ENCODE measurements around the gene ATP5MC3.

DNA sequence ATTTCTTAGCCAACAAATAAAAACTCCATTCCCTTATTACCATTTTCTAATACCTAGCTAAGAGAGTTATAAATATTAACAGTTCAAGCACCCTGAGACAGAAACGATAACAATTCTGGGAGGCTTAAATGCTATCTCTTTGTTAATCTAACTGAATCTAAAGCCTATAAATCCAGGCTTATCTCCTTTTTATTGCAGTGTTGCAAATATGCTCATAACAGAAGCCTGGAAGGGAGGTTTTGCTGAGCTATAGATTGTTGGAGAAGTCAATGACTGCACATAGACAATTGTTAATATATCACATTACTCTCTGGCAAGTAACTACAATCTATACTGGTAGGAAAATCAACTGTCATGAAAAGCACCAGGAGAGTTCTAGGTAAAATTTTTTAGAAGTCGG lies 43.7 kb downstream of the ATP5MC3 start:
- TF ChIP-seq CTCF (IDR thresholded peaks at IDR 0.05; ENCODE audit: extremely low read depth in 1 of 2, insufficient read depth in 1 of 2, low read depth in 1 of 2, low read length in 2 of 2) (no peak), FOS (IDR thresholded peaks at IDR 0.05; ENCODE audit: borderline replicate concordance, insufficient read depth, low read length) (no peak), POLR2A (IDR thresholded peaks at IDR 0.05; ENCODE audit: low read depth, low read length) (no peak), POLR2AphosphoS5 (IDR thresholded peaks at IDR 0.05; ENCODE audit: insufficient read depth, low read depth, low read length) (no peak), EZH2 (IDR thresholded peaks at IDR 0.05; ENCODE audit: borderline replicate concordance, low read depth, low read length, severe bottlenecking) (no peak), JUN (IDR thresholded peaks at IDR 0.05; ENCODE audit: borderline replicate concordance, insufficient read depth, insufficient read length, low read depth) (no peak), GATA2 (IDR thresholded peaks at IDR 0.05; ENCODE audit: insufficient read depth, insufficient read length, low read depth, low read length) (no peak)
- TF ChIP-seq, protein P1, sequence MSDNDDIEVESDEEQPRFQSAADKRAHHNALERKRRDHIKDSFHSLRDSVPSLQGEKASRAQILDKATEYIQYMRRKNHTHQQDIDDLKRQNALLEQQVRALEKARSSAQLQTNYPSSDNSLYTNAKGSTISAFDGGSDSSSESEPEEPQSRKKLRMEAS (IDR thresholded peaks at IDR 0.05; ENCODE audit: insufficient read depth, insufficient read length) = no peak

All from endothelial cell of umbilical vein (primary cell).